Stimulated activated memory B cell treated with anti-CD40 and anti-IgM and Interleukin-4, amounts not matched to agents 10 μg/mL and 1 μg/mL and 100 μg/mL, for 72 hours (primary cell): ENCODE data around the gene PNPT1.
A peak's percentile ranks its signal among the peaks of the same experiment; 100 is the strongest.

Experiments
- ATAC-seq: fragments of 150-1000 bp; cut with Tn5 transposase; 2 replicates; pipeline ENCODE4 v1.10.0; 2021
- H3K27ac Mint-ChIP-seq: one replicate; pipeline ENCODE4 v1.8.0; 2022; ENCODE audit warnings: mild to moderate bottlenecking, mixed read lengths
- H3K27me3 Mint-ChIP-seq: one replicate; pipeline ENCODE4 v1.8.0; 2022; ENCODE audit warnings: mixed read lengths
- H3K36me3 Mint-ChIP-seq: one replicate; pipeline ENCODE4 v1.8.0; 2022; ENCODE audit warnings: mixed read lengths
- H3K4me1 Mint-ChIP-seq: one replicate; pipeline ENCODE4 v1.8.0; 2022; ENCODE audit warnings: mixed read lengths
- H3K4me3 Mint-ChIP-seq: one replicate; pipeline ENCODE4 v1.8.0; 2022; ENCODE audit warnings: mild to moderate bottlenecking, moderate library complexity, mixed read lengths
- H3K9me3 Mint-ChIP-seq: one replicate; pipeline ENCODE4 v1.8.0; 2022; ENCODE audit warnings: mixed read lengths

PNPT1 gene

DNA sequence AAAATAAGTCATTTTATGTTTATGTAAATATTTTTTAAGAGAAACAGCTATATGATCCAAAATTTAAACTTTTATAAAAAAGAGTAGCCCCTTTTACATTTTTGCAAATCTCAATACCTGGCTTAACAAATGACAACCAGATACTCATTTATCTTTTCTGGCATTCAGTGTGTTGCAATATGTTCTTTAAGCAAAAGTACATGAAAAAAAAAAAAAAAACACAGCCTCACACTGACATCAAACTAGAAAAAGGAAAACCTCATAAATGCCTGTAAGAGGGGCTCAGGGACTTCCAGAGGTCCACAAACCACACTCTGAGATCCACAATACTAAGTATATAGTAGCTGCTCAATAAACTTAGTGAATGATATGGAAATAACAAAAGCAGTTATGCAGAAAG is 98.1 kb downstream of the PNPT1 start:
- Mint-ChIP-seq H3K27ac (no peak overlapping the region), H3K4me3 (no peak overlapping the region), H3K4me1 (peaks cover 25% of the 10 kb centered on the region), H3K9me3 (no peaks in the 10 kb centered on the region), H3K27me3 (no peaks in the 10 kb centered on the region), H3K36me3 (peaks cover 49% of the 10 kb centered on the region)
- no peak for ATAC-seq

DNA sequence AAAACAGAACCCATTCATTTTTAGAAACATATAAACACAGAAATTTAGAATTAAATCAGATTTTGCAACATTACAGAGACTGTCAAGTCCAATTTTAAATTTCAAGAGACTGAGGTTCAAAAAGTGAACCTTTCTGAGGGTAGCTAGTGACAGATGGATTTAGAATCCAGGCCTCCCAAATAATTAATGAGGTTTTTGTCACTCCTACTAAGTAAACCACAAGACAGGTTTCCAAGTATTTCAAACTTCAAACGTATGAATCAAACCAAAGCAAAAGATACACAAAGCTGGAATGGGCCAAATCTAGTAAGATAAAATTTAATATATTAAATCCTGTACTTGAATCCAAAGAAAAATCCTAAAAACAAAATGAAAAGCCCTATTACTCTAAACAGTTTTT is 101.5 kb downstream of the PNPT1 start:
- H3K4me1 Mint-ChIP-seq, result peaks cover 13% of the 10 kb centered on the region
- no peaks in the 10 kb centered on the region for H3K27me3 Mint-ChIP-seq
- no peak for ATAC-seq
- no peaks in the 10 kb centered on the region for H3K9me3 Mint-ChIP-seq
- H3K36me3 Mint-ChIP-seq, result peaks cover 23% of the 10 kb centered on the region
- no peak overlapping the region for H3K4me3 Mint-ChIP-seq
- no peak overlapping the region for H3K27ac Mint-ChIP-seq

- Mint-ChIP-seq H3K27me3 (no peaks in the 10 kb centered on the region), H3K4me1 (peaks cover 13% of the 10 kb centered on the region), H3K36me3 (peaks cover 17% of the 10 kb centered on the region), H3K27ac (peak overlapping the region; percentile 35), H3K4me3 (no peak overlapping the region), H3K9me3 (no peaks in the 10 kb centered on the region)
- ATAC-seq, result peak; percentile 48
Observed at GRCh38 chr2:55590810-55591440, 102.7 kb downstream of the PNPT1 start.

DNA sequence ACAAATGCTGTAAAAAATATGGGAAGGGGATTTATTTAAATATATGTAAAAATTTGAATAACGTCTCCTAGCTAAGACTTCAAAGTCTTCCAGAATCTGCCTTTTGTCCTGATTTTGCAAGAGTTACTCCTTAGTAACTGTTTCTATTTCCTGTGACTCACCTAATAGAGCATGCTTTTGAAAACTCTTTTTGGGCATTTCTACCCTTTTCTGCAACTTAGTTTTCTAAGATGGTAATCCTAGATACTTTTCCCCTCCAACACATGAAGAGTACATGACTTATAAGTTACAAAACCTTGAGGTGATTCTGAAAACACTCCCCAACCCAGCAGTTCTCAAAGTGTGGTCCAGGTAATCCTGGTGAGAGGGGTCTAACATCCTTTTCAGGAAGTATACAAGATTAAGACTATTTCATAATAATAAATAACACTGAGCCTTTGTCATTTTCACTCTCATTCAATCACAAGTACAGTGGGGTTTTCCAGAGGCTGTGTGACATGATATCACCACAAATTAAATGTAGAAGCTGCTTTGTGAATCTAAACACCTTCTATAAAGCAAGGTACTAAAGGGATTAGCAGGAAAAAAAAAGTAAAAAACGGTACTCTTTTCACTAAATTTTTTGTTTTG is 108.1 kb downstream of the PNPT1 start:
- no peak overlapping the region for H3K27ac Mint-ChIP-seq
- no peak overlapping the region for H3K4me3 Mint-ChIP-seq

More for the DNA sequence above, 108.1 kb downstream of the PNPT1 start:
- peaks cover 10% of the 10 kb centered on the region for H3K4me1 Mint-ChIP-seq
- H3K36me3 Mint-ChIP-seq, result peaks cover 26% of the 10 kb centered on the region
- no peak for ATAC-seq
- no peaks in the 10 kb centered on the region for H3K9me3 Mint-ChIP-seq
- no peaks in the 10 kb centered on the region for H3K27me3 Mint-ChIP-seq
